HepG2 (cell line): ENCODE results near the gene IGFL1. TPM values are rescaled to one million over a fixed set of nuclear protein-coding genes. Genes with fewer than 3 reads are reported as not detected.
A peak's percentile ranks its signal among the peaks of the same experiment; 100 is the strongest.

Source experiments
- ARID3A ChIP-seq: IDR thresholded peaks from 2 replicates; pipeline ENCODE4 v1.6.1; 2012; ENCODE audit warnings: low read depth, low read length, improper control_type of control experiment
- E2F1 ChIP-seq: sonication (generic); formaldehyde crosslinking; IDR thresholded peaks from 2 replicates; pipeline ENCODE4 v1.5.0; 2020; ENCODE audit warnings: missing genetic modification reagents
- EP300 ChIP-seq, 3 experiments: sonication (generic) in 1 of 3; formaldehyde crosslinking in 1 of 3; IDR thresholded peaks; 2 replicates each; pipeline versions ENCODE4 v1.5.1 to v1.6.1; 2011 to 2020; ENCODE audit warnings: low read depth in 2 of 3, low read length in 2 of 3, borderline replicate concordance in 1 of 3, improper control_type of control experiment in 1 of 3, mild to moderate bottlenecking in 1 of 3, missing genetic modification reagents in 1 of 3, moderate library complexity in 1 of 3
- FOSL2 ChIP-seq: sonication (generic); formaldehyde crosslinking; IDR thresholded peaks from 2 replicates; pipeline ENCODE4 v1.4.0; 2020; ENCODE audit warnings: missing genetic modification reagents
- MTA3 ChIP-seq: sonication (generic); formaldehyde crosslinking; IDR thresholded peaks from 2 replicates; pipeline ENCODE4 v1.4.0; 2020; ENCODE audit warnings: missing genetic modification reagents
- PATZ1 ChIP-seq: sonication (generic); formaldehyde crosslinking; IDR thresholded peaks from 2 replicates; pipeline ENCODE4 v1.4.0; 2020; ENCODE audit warnings: missing genetic modification reagents
- RFXAP ChIP-seq: sonication (generic); formaldehyde crosslinking; IDR thresholded peaks from 2 replicates; pipeline ENCODE4 v1.4.0; 2020; ENCODE audit warnings: missing genetic modification reagents, borderline replicate concordance
- SOX5 ChIP-seq: IDR thresholded peaks from 2 replicates; pipeline ENCODE4 v1.6.1; 2016; ENCODE audit warnings: borderline replicate concordance
- TFE3 ChIP-seq: IDR thresholded peaks from 2 replicates; pipeline ENCODE4 v1.6.1; 2016
- ZBTB34 ChIP-seq: sonication (generic); formaldehyde crosslinking; IDR thresholded peaks from 2 replicates; pipeline ENCODE4 v1.8.0; 2022; ENCODE audit warnings: mild to moderate bottlenecking, missing genetic modification reagents
- ZFP91 ChIP-seq: sonication (generic); formaldehyde crosslinking; IDR thresholded peaks from 2 replicates; pipeline ENCODE4 v1.9.0; 2022; ENCODE audit warnings: missing genetic modification reagents, mild to moderate bottlenecking, borderline replicate concordance
- ZFX ChIP-seq: sonication (generic); formaldehyde crosslinking; IDR thresholded peaks from 2 replicates; pipeline ENCODE4 v1.4.0; 2020; ENCODE audit warnings: mild to moderate bottlenecking, low read depth, missing genetic modification reagents, moderate library complexity
- ZNF205 ChIP-seq: IDR thresholded peaks from 2 replicates; pipeline ENCODE4 v1.6.1; 2018; ENCODE audit warnings: missing biosample characterization, missing genetic modification reagents
- ZNF546 ChIP-seq: sonication (generic); formaldehyde crosslinking; conservative IDR thresholded peaks from 2 replicates; pipeline ENCODE4 v1.8.1; 2023; ENCODE audit warnings: mild to moderate bottlenecking, missing genetic modification reagents
- ZNF567 ChIP-seq: sonication (generic); formaldehyde crosslinking; IDR thresholded peaks from 2 replicates; pipeline ENCODE4 v1.8.1; 2023; ENCODE audit warnings: mild to moderate bottlenecking, missing genetic modification reagents, borderline replicate concordance
- ZSCAN29 ChIP-seq: sonication (generic); formaldehyde crosslinking; conservative IDR thresholded peaks from 2 replicates; pipeline ENCODE4 v1.4.0; 2020; ENCODE audit warnings: mild to moderate bottlenecking, missing genetic modification reagents
- polyA plus RNA-seq, 8 experiments: library from polyadenylated mRNA; depleted of rRNA in 3 of 8; stranded (reverse) in 7 of 8; unstranded in 1 of 8; fragments of >200 nt; fragmentation: Illumina TruSeq in 4 of 8; extraction: Trizol in 4 of 8; gene quantifications; 2 replicates each; pipeline versions ENCODE4 v1.2.1 to v1.2.3, GENCODE V29; 2011 to 2016; ENCODE audit warnings: low read depth in 4 of 8, missing spikeins in 1 of 8, mixed read lengths in 1 of 8; ENCODE audit not compliant: insufficient read depth in 1 of 8
- total RNA-seq, 5 experiments: library from RNA; depleted of rRNA; stranded (reverse); fragments of >200 nt; fragmentation: Illumina TruSeq; extraction: Trizol; gene quantifications; 2 replicates each; pipeline ENCODE4 v1.2.3, GENCODE V29; 2016; ENCODE audit warnings: low read depth in 1 of 5

IGFL1 gene
- total and polyA plus RNA-seq, 2 of the 13 experiments (the other 11 are each of a cell fraction or from before 2014, with no cell fraction given), result not detected

DNA sequence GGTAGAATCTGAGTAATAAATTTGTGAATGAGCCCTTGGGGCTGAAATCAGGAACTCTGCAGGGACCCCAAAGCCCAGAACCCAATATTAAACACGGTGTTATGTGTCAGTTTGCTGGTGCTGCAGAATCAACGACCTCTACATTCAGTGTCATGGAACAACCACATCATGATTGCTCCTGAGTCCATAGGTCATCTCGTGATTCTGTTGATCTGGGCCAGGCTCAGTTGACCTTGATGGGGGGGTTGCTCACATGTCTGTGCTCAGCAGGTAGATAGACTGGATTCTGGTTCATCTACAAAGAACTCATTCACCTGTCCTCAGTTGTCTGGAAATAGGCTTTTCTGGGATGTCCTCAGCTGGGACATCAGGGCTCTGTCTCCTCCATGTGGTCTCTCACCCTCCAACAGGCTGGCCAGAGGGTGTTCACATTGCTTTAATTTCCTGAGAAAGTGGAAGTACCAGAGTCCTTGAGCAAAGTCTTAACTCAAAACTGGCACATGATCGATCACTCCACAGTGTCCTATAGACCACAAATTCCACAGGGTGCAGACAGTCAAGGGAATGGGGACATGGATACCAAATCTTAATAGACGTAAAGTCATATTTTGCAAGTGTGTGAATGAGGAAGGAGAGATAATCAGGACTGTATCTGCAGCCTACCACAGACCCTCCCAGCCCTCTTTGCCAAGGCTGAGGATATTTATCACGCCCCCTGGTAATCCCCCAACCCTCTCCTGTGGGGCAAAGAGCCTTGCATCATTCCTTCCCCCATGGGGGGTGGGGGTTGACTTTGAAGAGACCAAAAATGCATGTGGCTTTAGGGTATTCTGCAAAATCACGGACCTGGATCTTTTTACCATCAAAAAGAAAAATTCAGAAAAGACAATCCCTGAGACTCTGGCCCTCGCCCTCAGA lies 39.3 kb upstream of the IGFL1 start (continued):
- TF ChIP-seq ZBTB34 (CRISPR knock-in tag) (no peak), RFXAP (no peak), ZFX (CRISPR knock-in tag) (no peak), FOSL2 (CRISPR knock-in tag) (peak; percentile 86), ZNF205 (CRISPR knock-in tag) (no peak), ZSCAN29 (CRISPR knock-in tag) (no peak), E2F1 (CRISPR knock-in tag) (no peak), SOX5 (CRISPR knock-in tag) (peak; percentile 45; the same call in 1 of the 2 replicates), ZNF546 (CRISPR knock-in tag) (no peak), MTA3 (CRISPR knock-in tag) (no peak), ZNF567 (no peak), PATZ1 (CRISPR knock-in tag) (no peak), ARID3A (peak; percentile 59; the same call in 1 of the 2 replicates), EP300 (IDR thresholded peaks at IDR 0.05; ENCODE audit: low read depth in 2 of 2, low read length in 2 of 2) (peak in 1 of 2 experiments; percentile 45; a peak in 1 of 4 replicates), EP300 (CRISPR knock-in tag; IDR thresholded peaks at IDR 0.05; ENCODE audit: borderline replicate concordance) (0 out of 2 replicates have a peak, but pooled peaks have one; percentile 22), ZFP91 (CRISPR knock-in tag) (no peak), TFE3 (CRISPR knock-in tag) (peak; percentile 94)
